Spleen (tissue), 11 donors: ENCODE results near the gene MYO1D. TPM values are rescaled to one million over a fixed set of nuclear protein-coding genes. Genes with fewer than 3 reads are reported as not detected.

ENCODE experiments used
- DNase-seq: peaks from one replicate; pipeline ENCODE4 v3.0.0-alpha.2; 2020
- H3K27ac ChIP-seq, 8 donors: fragments of 200-600 bp; sonication (generic) in 7 of 8; 1 replicate in 4 of 8; 2 replicates in 4 of 8; pipeline versions ENCODE4 v1.5.0 to v1.8.0; 2016 to 2021; ENCODE audit warnings: inconsistent platforms in 4 of 8, mild to moderate bottlenecking in 4 of 8, moderate library complexity in 1 of 8
- H3K27me3 ChIP-seq, 7 donors: fragments of 200-600 bp; sonication (generic) in 6 of 7; replicated peaks in 1 of 7; 1 replicate in 4 of 7; 2 replicates in 3 of 7; pipeline versions ENCODE4 v1.5.0 to v1.8.0; 2016 to 2021; ENCODE audit warnings: inconsistent platforms in 3 of 7, mild to moderate bottlenecking in 1 of 7
- H3K36me3 ChIP-seq, 6 donors: fragments of 200-600 bp; sonication (generic) in 5 of 6; 1 replicate in 4 of 6; 2 replicates in 2 of 6; pipeline versions ENCODE4 v1.5.0 to v1.8.0; 2016 to 2021; ENCODE audit warnings: inconsistent platforms in 2 of 6
- H3K4me1 ChIP-seq, 6 donors: fragments of 200-600 bp; sonication (generic) in 5 of 6; 1 replicate in 3 of 6; 2 replicates in 3 of 6; pipeline versions ENCODE4 v1.5.0 to v1.8.0; 2016 to 2021; ENCODE audit warnings: inconsistent platforms in 3 of 6
- H3K4me3 ChIP-seq, 8 donors: fragments of 200-600 bp; sonication (generic) in 7 of 8; 1 replicate in 4 of 8; 2 replicates in 4 of 8; pipeline versions ENCODE4 v1.5.0 to v1.8.0; 2016 to 2021; ENCODE audit warnings: inconsistent platforms in 4 of 8, mild to moderate bottlenecking in 4 of 8, moderate library complexity in 2 of 8
- H3K9me3 ChIP-seq, 8 donors: fragments of 200-600 bp; sonication (generic) in 7 of 8; 1 replicate in 4 of 8; 2 replicates in 4 of 8; pipeline versions ENCODE4 v1.5.0 to v1.8.0; 2016 to 2021; ENCODE audit warnings: inconsistent platforms in 4 of 8
- POLR2A ChIP-seq, 3 donors: fragments of 450-650 bp; IDR thresholded peaks; one replicate each; pipeline ENCODE4 v1.5.1; 2017; ENCODE audit warnings: antibody characterized with exemption in 3 of 3, mild to moderate bottlenecking in 1 of 3
- POLR2AphosphoS5 ChIP-seq, 3 donors: sonication (generic); formaldehyde crosslinking; IDR thresholded peaks; one replicate each; pipeline ENCODE4 v1.5.1; 2017; ENCODE audit warnings: antibody characterized with exemption in 3 of 3
- WGBS, 5 donors: extraction: QIAGEN DNeasy Blood & Tissue Kit in 3 of 5; methylation state at CpG; one replicate each; pipeline versions ENCODE4 v1.1.5 to v1.1.7; 2013 to 2018; 5-methylcytosine and 5-hydroxymethylcytosine counted together
- intact Hi-C: fragments of 100-400 bp; cut with DNase I; formaldehyde crosslinking; loops from one replicate; pipeline ENCODE4 v1.15.0; 2023; ENCODE audit warnings: low total_unique reads
- polyA plus RNA-seq, 3 donors: library from polyadenylated mRNA; stranded (reverse); fragments of 200-250 nt; gene quantifications; one replicate each; pipeline ENCODE4 v1.2.1, GENCODE V29; 2013
- total RNA-seq, 7 donors: library from RNA; depleted of rRNA in 3 of 7; stranded (reverse); fragments of >200 nt in 3 of 7; fragmentation: NEBNext Ultra II Directional in 4 of 7; extraction: Animal tissue kit (Norgen Biotek cat#: 25700) in 4 of 7; gene quantifications; one replicate each; pipeline versions ENCODE4 v1.1.0 to v1.2.1, GENCODE V29; 2016 to 2021
- TF ChIP-seq, protein P1 (sequence below), 11 experiments: fragments of 200-600 bp in 7 of 11; fragments of 450-650 bp in 4 of 11; sonication (generic) in 4 of 11; IDR thresholded peaks in 8 of 11; conservative IDR thresholded peaks in 3 of 11; 1 replicate in 7 of 11; 2 replicates in 4 of 11; pipeline versions ENCODE4 v1.4.0 to v1.8.0; 2016 to 2021; ENCODE audit warnings: antibody characterized with exemption in 11 of 11, inconsistent platforms in 4 of 11, mild to moderate bottlenecking in 1 of 11
- donor health status: healthy with polysubstance abuse.
- donor health status: DM: no; HTN: no; CAD: no; lungs with moderate emphysema.
- donor health status: DM: no; HTN: no; CAD: no.
- donor health status: Bipolar disorder and iron deficiency.
- donor health status: healthy.
- donor health status: DM: no; HTN: no; CAD: no.
- donor health status: DM: yes; HTN: yes; CAD: no.

The MYO1D gene
- total and polyA plus RNA-seq, 10 donors, result 2.3 to 36.4 (median 23.4) TPM

DNA sequence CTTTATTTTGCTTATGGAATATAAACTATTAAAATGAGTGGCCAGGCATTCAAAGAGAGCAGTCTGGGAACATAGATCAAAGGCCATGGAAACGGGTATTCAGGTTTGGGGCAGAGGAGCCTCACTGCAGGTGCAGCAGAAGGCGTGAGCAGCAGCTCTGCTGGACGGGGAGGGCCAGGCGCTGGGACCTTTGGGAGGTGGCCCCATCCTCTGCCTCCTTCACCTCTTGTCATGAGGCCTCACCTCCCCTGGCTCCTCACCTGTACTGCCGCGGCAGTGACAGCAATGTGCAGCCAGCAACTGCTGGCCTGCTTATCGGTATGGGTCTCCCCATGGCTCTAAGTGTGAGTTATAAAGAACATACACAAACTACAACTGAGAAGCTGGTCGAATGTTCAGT is 280.7 kb downstream of the MYO1D start:
- Histone ChIP-seq H3K9me3 (peaks cover 0 to 10% (median 0%) of the 10 kb centered on the region in 8 donors), H3K27ac (no peak overlapping the region), H3K4me3 (no peak overlapping the region), H3K4me1 (no peaks in the 10 kb centered on the region), H3K27me3 (no peaks in the 10 kb centered on the region), H3K36me3 (peaks cover 0 to 7% (median 0%) of the 10 kb centered on the region in 6 donors)
- intact Hi-C loops, result no loop called here
- no peak for DNase-seq
- whole genome bisulfite sequencing, 5 donors, result 86 to 95% (median 89%) methylated on average over 8 of the region's 8 CpGs
- TF ChIP-seq POLR2A (IDR thresholded peaks at IDR 0.05) (no peak), POLR2AphosphoS5 (IDR thresholded peaks at IDR 0.05) (no peak)
- TF ChIP-seq, protein P1, sequence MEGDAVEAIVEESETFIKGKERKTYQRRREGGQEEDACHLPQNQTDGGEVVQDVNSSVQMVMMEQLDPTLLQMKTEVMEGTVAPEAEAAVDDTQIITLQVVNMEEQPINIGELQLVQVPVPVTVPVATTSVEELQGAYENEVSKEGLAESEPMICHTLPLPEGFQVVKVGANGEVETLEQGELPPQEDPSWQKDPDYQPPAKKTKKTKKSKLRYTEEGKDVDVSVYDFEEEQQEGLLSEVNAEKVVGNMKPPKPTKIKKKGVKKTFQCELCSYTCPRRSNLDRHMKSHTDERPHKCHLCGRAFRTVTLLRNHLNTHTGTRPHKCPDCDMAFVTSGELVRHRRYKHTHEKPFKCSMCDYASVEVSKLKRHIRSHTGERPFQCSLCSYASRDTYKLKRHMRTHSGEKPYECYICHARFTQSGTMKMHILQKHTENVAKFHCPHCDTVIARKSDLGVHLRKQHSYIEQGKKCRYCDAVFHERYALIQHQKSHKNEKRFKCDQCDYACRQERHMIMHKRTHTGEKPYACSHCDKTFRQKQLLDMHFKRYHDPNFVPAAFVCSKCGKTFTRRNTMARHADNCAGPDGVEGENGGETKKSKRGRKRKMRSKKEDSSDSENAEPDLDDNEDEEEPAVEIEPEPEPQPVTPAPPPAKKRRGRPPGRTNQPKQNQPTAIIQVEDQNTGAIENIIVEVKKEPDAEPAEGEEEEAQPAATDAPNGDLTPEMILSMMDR (IDR thresholded peaks at IDR 0.05 in 8 of 11, conservative IDR thresholded peaks at IDR 0.05 in 3 of 11), result no peak

DNA sequence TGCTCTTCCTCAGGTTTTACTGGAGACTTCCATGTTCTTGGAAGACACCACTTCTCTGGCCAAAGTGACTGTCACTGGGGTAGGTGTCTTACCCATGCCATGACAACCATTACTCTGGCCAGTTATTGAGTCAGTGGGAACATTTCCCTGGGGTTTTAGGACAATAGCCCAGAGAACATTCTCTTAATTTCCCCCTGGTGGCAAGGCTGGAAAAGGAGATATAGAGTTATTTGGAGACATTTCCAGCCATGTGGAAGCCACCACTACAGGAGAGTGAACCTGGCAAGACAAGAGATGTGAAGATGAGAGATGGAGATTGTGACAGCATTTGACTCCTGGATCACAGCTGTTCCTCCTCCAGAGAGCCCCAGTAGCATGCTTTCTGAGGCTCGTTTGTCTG is 283.9 kb downstream of the MYO1D start:
- intact Hi-C loops, result no loop called here
- H3K27me3 ChIP-seq, result no peaks in the 10 kb centered on the region
- H3K27ac ChIP-seq, result no peak overlapping the region
- no peak for DNase-seq
- TF ChIP-seq POLR2AphosphoS5 (IDR thresholded peaks at IDR 0.05), result no peak
- no peak for TF ChIP-seq POLR2A (IDR thresholded peaks at IDR 0.05)
- TF ChIP-seq, protein P1 (IDR thresholded peaks at IDR 0.05 in 8 of 11, conservative IDR thresholded peaks at IDR 0.05 in 3 of 11), result no peak
- peaks cover 0 to 11% (median 0%) of the 10 kb centered on the region in 6 donors for H3K4me1 ChIP-seq
- no peaks in the 10 kb centered on the region for H3K36me3 ChIP-seq
- WGBS, 5 donors, result 70 to 91% (median 83%) methylated on average over 1 of the region's 1 CpG
- H3K4me3 ChIP-seq, result no peak overlapping the region
- no peaks in the 10 kb centered on the region for H3K9me3 ChIP-seq

DNA sequence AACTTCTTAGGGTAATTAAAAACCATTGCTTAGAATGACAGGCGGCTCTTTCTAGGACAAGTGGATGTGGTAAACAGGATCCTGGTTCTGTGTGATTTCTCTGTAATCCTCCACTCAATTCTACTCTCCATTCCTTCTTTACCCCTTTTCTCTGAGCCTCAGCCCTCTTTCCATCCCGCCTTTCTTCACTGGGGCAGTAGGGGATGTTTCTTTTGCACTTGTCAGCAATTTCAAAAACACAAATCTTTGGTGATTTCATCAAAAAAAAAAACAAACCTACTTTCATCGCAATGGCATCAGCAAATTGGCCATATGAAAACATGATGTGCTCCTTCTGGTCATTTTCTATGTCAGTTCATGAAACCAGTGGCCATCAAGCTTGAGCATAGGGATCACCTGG is 285.5 kb downstream of the MYO1D start:
- Histone ChIP-seq H3K27me3 (no peaks in the 10 kb centered on the region), H3K36me3 (no peaks in the 10 kb centered on the region), H3K4me1 (peaks cover 0 to 11% (median 0%) of the 10 kb centered on the region in 6 donors), H3K27ac (no peak overlapping the region), H3K9me3 (no peaks in the 10 kb centered on the region), H3K4me3 (no peak overlapping the region)
- intact Hi-C loops, result no loop called here
- DNase-seq, result no peak
- WGBS, 5 donors, result 92 to 99% (median 95%) methylated on average over 3 of the region's 3 CpGs
- no peak for TF ChIP-seq POLR2A (IDR thresholded peaks at IDR 0.05)
- TF ChIP-seq, protein P1 (IDR thresholded peaks at IDR 0.05 in 8 of 11, conservative IDR thresholded peaks at IDR 0.05 in 3 of 11), result no peak

DNA sequence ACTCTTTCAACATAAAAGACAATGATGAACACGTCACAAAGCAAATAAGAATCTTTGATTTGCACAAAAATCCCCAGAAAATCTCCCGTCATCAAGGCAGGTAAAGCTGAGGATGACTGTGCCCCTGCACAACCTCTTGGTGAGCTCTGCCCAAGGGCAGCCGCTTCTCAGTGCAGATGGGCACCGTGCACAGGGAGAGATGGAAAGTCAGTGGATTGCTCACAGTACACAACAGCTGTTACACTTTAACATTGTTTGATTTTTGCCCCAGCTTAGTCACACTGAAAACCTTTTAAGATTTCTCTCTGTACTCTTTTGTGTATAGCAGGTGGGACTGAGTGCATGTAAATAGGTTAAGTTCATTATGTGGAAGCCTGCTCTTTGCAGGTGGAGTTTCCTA is 285.9 kb downstream of the MYO1D start:
- intact Hi-C loops, result no loop called here
- 88 to 94% (median 90%) methylated on average over 4 of the region's 4 CpGs for WGBS, 5 donors

More for the DNA sequence above, 285.9 kb downstream of the MYO1D start:
- Histone ChIP-seq H3K4me1 (peaks cover 0 to 11% (median 0%) of the 10 kb centered on the region in 6 donors), H3K4me3 (no peak overlapping the region), H3K36me3 (no peaks in the 10 kb centered on the region), H3K9me3 (no peaks in the 10 kb centered on the region), H3K27me3 (no peaks in the 10 kb centered on the region), H3K27ac (no peak overlapping the region)
- DNase-seq, result no peak
- no peak for TF ChIP-seq POLR2A (IDR thresholded peaks at IDR 0.05)
- no peak for TF ChIP-seq POLR2AphosphoS5 (IDR thresholded peaks at IDR 0.05)
- TF ChIP-seq, protein P1 (IDR thresholded peaks at IDR 0.05 in 8 of 11, conservative IDR thresholded peaks at IDR 0.05 in 3 of 11), result no peak
